Caco-2 (cell line): Measurements from ENCODE around the gene CERS1. TPM values are rescaled to one million over a fixed set of nuclear protein-coding genes. Genes with fewer than 3 reads are reported as not detected.

Experiments used
- BruUV-seq: library from RNA; stranded (reverse); fragments of 400-500 nt; replicated peaks from 2 replicates; lab custom pipeline; 2021; lab: Mats Ljungman, UMichigan
- CTCF ChIA-PET: fragments of 300-600 bp; sonication (Branson Sonifier 250); formaldehyde crosslinking; loops from one replicate; lab custom pipeline; 2022; ENCODE audit warnings: antibody characterized with exemption; lab: Charles Lee
- POLR2A ChIA-PET: fragments of 300-600 bp; sonication (Branson Sonifier 250); formaldehyde crosslinking; loops from one replicate; lab custom pipeline; 2022; ENCODE audit warnings: antibody characterized with exemption; lab: Charles Lee
- DNase-seq, 2 experiments: peaks; one replicate each; pipeline versions ENCODE4 v3.0.0 to v3.0.0-alpha.2; 2020 to 2022
- H3K27me3 ChIP-seq: replicated peaks from 2 replicates; pipeline ENCODE4 v1.6.0; 2011; ENCODE audit warnings: low read length; ENCODE audit not compliant: control insufficient read depth, insufficient read depth
- H3K36me3 ChIP-seq: 2 replicates; pipeline ENCODE4 v1.5.1; 2011; ENCODE audit warnings: low read length; ENCODE audit not compliant: control insufficient read depth, insufficient read depth
- H3K4me1 ChIP-seq: fragments of 250-450 bp; sonication (Bioruptor Pico); 2 replicates; pipeline ENCODE4 v1.5.1; 2020; ENCODE audit warnings: mild to moderate bottlenecking
- H3K4me3 ChIP-seq: 2 replicates; pipeline ENCODE4 v1.5.1; 2011; ENCODE audit warnings: low read depth, mild to moderate bottlenecking, control low read depth, low read length
- H3K9me3 ChIP-seq: fragments of 250-450 bp; sonication (Bioruptor Pico); 2 replicates; pipeline ENCODE4 v1.5.1; 2020; ENCODE audit warnings: mild to moderate bottlenecking, moderate library complexity
- H3K27ac Mint-ChIP-seq: one replicate; pipeline ENCODE4 v1.8.0; 2022; ENCODE audit warnings: mixed read lengths; ENCODE audit not compliant: unreplicated experiment
- H3K27me3 Mint-ChIP-seq: one replicate; pipeline ENCODE4 v1.8.0; 2022; ENCODE audit warnings: mixed read lengths; ENCODE audit not compliant: insufficient read depth, unreplicated experiment
- H3K36me3 Mint-ChIP-seq: one replicate; pipeline ENCODE4 v1.8.0; 2022; ENCODE audit warnings: mild to moderate bottlenecking, mixed read lengths; ENCODE audit not compliant: insufficient read depth, unreplicated experiment
- H3K4me1 Mint-ChIP-seq: one replicate; pipeline ENCODE4 v1.8.0; 2022; ENCODE audit warnings: low read depth, mixed read lengths; ENCODE audit not compliant: unreplicated experiment
- H3K4me3 Mint-ChIP-seq: one replicate; pipeline ENCODE4 v1.8.0; 2022; ENCODE audit warnings: mild to moderate bottlenecking, moderate library complexity, mixed read lengths; ENCODE audit not compliant: unreplicated experiment
- H3K9me3 Mint-ChIP-seq: one replicate; pipeline ENCODE4 v1.8.0; 2022; ENCODE audit warnings: mixed read lengths; ENCODE audit not compliant: unreplicated experiment
- intact Hi-C: fragments of 100-400 bp; cut with micrococcal nuclease; formaldehyde crosslinking; loops from one replicate; pipeline ENCODE4 v1.10.0; 2022; ENCODE audit not compliant: unreplicated experiment
- total RNA-seq: library from RNA; stranded (reverse); gene quantifications from 2 replicates; pipeline ENCODE4 v1.2.3, GENCODE V29; 2022
- TF ChIP-seq, protein P1 (sequence below), 2 experiments: fragments of 200-600 bp in 1 of 2; IDR thresholded peaks; 1 replicate in 1 of 2; 2 replicates in 1 of 2; pipeline versions ENCODE4 v1.5.1 to v1.8.0; 2011 to 2022; ENCODE audit warnings: antibody characterized with exemption in 1 of 2, control low read depth in 1 of 2, inconsistent platforms in 1 of 2, low read depth in 1 of 2, low read length in 1 of 2, mild to moderate bottlenecking in 1 of 2, moderate library complexity in 1 of 2; ENCODE audit not compliant: insufficient read depth in 1 of 2, severe bottlenecking in 1 of 2, unreplicated experiment in 1 of 2

Gene CERS1
- total RNA-seq, 1 experiment from 2014 or later: 20.3 TPM

DNA sequence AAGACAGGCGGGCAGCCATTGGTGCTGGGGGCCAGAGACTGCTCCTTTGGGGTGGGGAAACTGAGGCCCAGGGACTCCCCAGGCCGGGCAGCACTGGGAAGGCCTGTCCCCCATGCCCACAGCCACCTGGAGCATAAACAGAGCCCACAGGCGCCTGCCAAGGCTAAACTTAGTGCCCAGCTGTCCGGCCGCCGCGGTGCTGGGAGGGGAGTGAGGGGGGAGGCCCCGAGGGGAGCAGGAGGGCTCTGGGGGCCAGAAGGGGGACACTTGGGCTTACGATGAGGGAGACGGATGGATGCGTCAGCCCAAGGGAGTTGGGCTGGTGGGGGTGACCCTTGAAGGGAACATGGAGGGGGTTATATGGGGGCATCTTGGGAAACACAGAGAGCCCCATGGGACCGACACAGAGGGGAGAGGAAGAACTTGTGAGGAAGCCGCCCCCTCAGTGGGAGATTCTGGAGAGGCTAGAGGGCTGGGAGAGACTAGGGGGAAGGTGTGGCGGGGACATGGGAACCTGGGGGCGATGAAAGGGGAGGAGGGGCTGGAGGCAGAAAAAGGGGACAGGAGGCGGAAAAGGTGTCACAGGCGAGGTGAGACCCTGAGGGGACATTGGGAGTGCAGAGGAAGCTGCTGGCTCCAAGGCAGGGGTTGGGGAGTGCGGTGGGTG is 2.2 kb downstream of the CERS1 start:
- Mint-ChIP-seq H3K27ac (no peak overlapping the region), H3K27me3 (no peaks in the 10 kb centered on the region), H3K4me3 (no peak overlapping the region), H3K36me3 (peaks cover 18% of the 10 kb centered on the region), H3K4me1 (no peaks in the 10 kb centered on the region), H3K9me3 (no peaks in the 10 kb centered on the region)
- Histone ChIP-seq H3K9me3 (no peaks in the 10 kb centered on the region), H3K27me3 (no peaks in the 10 kb centered on the region), H3K4me3 (no peak overlapping the region), H3K36me3 (no peaks in the 10 kb centered on the region), H3K4me1 (peaks cover 10% of the 10 kb centered on the region)
- ChIA-PET CTCF (interaction anchor here (0.6 to 2.3 kb wide), 2 partner anchors 34 to 93 kb away, joined by 3 to 13 read pairs; no protein-coding TSS in a partner anchor), POLR2A (no interaction called here)
- BruUV-seq: no TSS peak
- intact Hi-C loops: loop anchor here (2.0 kb wide), 1 partner anchor 25 kb away; the partner anchor contains the start of genes COPE and DDX49
- TF ChIP-seq, protein P1, sequence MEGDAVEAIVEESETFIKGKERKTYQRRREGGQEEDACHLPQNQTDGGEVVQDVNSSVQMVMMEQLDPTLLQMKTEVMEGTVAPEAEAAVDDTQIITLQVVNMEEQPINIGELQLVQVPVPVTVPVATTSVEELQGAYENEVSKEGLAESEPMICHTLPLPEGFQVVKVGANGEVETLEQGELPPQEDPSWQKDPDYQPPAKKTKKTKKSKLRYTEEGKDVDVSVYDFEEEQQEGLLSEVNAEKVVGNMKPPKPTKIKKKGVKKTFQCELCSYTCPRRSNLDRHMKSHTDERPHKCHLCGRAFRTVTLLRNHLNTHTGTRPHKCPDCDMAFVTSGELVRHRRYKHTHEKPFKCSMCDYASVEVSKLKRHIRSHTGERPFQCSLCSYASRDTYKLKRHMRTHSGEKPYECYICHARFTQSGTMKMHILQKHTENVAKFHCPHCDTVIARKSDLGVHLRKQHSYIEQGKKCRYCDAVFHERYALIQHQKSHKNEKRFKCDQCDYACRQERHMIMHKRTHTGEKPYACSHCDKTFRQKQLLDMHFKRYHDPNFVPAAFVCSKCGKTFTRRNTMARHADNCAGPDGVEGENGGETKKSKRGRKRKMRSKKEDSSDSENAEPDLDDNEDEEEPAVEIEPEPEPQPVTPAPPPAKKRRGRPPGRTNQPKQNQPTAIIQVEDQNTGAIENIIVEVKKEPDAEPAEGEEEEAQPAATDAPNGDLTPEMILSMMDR (IDR thresholded peaks at IDR 0.05; ENCODE audit: insufficient read depth in 1 of 2, low read depth in 1 of 2, low read length in 1 of 2, severe bottlenecking in 1 of 2, unreplicated experiment in 1 of 2): no peak
- no peak for DNase-seq

DNA sequence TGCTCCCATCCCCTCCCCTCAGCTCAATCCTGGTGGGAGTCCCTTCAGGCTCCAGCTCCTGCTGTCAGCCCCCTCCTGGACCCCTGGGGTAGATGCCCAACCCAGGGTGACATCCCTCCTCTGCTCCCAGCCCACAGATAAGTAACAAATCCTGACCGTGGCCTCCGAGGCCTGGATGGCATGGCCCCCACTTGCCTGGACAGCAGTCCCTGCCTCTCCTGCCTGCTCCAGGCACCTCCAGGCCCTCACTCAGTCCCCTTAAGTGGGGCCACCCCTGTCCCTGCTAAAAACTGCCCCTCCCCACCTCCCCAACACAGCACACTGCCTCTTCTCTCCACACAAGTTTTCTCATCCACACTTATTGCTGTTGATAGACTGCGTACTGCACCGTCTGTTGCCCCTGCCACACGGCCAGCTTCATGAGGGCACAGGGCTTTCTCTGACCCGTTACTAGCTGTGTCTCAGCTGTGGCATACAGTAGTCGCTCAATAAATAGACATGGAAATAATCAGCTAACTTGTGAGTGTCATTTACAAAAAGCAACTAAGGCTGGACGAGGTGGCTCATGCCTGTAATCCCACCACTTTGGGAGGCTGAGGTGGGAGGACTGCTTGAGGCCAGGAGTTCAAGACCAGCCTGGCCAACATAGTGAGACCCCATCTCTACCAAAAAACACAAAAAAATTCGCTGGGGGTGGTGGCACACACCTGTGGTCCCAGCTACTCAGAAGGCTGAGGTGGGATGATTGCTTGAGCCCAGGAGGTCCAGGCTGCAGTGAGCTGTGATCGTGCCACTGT is 5.8 kb downstream of the CERS1 start:
- H3K27ac Mint-ChIP-seq: no peak overlapping the region
- H3K4me1 ChIP-seq: no peaks in the 10 kb centered on the region
- H3K9me3 Mint-ChIP-seq: no peaks in the 10 kb centered on the region
- H3K27me3 Mint-ChIP-seq: no peaks in the 10 kb centered on the region
- TF ChIP-seq, protein P1 (IDR thresholded peaks at IDR 0.05; ENCODE audit: insufficient read depth in 1 of 2, low read depth in 1 of 2, low read length in 1 of 2, severe bottlenecking in 1 of 2, unreplicated experiment in 1 of 2): no peak
- H3K9me3 ChIP-seq: no peaks in the 10 kb centered on the region
- ChIA-PET CTCF (no interaction called here), POLR2A (no interaction called here)
- DNase-seq: no peak
- H3K4me3 Mint-ChIP-seq: no peak overlapping the region
- no TSS peak for BruUV-seq
- H3K27me3 ChIP-seq: no peaks in the 10 kb centered on the region
- intact Hi-C loops: no loop called here
- peaks cover 17% of the 10 kb centered on the region for H3K36me3 Mint-ChIP-seq
- H3K36me3 ChIP-seq: no peaks in the 10 kb centered on the region
- H3K4me3 ChIP-seq: no peak overlapping the region
- H3K4me1 Mint-ChIP-seq: no peaks in the 10 kb centered on the region

DNA sequence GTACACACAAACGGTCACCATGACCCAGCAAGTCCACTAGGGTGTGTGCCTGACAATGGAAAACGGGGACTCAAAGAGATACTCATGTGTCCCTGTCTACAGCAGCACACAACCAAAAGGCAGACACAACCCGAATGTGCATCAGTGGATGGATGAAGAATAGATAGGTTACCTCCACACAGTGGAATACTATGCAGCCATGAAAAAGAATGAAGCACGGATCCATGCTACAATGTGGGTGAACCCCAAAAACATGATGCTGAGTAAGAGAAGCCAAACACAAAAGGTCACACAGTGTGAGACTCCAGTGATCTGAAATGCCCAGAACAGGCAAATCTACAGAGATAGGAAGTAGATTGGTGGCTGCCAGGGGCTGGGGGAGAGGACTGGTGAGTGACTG is 9.0 kb downstream of the CERS1 start:
- Mint-ChIP-seq H3K27ac (no peak overlapping the region), H3K4me1 (no peaks in the 10 kb centered on the region), H3K27me3 (no peaks in the 10 kb centered on the region), H3K9me3 (no peaks in the 10 kb centered on the region), H3K36me3 (peaks cover 26% of the 10 kb centered on the region), H3K4me3 (no peak overlapping the region)
- no peaks in the 10 kb centered on the region for H3K36me3 ChIP-seq
- no peak for DNase-seq
- TF ChIP-seq, protein P1 (IDR thresholded peaks at IDR 0.05; ENCODE audit: insufficient read depth in 1 of 2, low read depth in 1 of 2, low read length in 1 of 2, severe bottlenecking in 1 of 2, unreplicated experiment in 1 of 2): no peak
- H3K4me3 ChIP-seq: no peak overlapping the region
- H3K27me3 ChIP-seq: no peaks in the 10 kb centered on the region
- no TSS peak for BruUV-seq
- H3K4me1 ChIP-seq: no peaks in the 10 kb centered on the region
- intact Hi-C loops: no loop called here
- H3K9me3 ChIP-seq: no peaks in the 10 kb centered on the region
- ChIA-PET POLR2A (no interaction called here), CTCF (no interaction called here)
